ENCODE measurements around the gene PCED1B.

DNA sequence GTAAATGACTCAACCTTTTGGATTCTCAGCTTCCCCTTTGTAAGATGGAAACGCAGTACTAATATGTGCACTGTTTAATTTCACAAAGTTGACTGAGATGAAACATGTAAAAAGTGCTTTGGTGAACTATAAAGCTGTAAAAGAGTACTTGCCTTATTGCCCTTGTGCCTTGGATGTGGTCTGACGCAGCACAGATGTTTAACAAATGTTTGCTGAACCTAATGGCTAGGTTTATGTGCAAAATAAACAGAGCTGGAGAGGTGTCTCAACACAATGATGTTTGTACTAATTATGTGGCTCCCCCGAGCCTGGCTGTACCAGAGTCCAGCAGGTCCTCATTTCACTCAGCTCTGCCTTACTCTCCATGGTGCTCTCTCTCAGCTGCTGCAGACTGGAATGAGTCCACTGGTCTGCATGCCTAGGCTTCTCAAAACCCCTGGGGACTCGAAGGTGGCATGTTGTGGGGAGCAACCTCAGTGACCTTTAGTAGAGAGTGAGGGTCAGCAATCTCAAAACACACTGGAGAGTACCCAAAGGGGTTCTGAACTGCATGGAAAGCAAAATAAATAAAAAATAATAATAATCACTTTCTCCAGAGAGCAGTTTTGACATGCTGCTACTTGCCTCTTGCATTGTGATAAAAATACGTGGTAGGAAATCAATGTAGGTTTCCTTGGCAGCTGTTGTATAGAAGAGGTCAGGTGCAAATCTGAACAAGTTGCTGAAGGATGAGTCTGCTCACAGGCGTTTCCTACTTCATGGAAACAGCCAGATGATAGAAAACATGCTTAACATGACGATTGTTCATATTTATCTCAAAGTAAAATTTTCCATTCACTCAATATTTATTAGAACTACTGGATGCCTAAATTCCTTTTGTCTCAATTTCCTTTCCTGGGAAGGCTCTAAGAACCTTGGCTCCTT lies 8.9 kb downstream of the PCED1B start:
- TF ChIP-seq, protein P1, sequence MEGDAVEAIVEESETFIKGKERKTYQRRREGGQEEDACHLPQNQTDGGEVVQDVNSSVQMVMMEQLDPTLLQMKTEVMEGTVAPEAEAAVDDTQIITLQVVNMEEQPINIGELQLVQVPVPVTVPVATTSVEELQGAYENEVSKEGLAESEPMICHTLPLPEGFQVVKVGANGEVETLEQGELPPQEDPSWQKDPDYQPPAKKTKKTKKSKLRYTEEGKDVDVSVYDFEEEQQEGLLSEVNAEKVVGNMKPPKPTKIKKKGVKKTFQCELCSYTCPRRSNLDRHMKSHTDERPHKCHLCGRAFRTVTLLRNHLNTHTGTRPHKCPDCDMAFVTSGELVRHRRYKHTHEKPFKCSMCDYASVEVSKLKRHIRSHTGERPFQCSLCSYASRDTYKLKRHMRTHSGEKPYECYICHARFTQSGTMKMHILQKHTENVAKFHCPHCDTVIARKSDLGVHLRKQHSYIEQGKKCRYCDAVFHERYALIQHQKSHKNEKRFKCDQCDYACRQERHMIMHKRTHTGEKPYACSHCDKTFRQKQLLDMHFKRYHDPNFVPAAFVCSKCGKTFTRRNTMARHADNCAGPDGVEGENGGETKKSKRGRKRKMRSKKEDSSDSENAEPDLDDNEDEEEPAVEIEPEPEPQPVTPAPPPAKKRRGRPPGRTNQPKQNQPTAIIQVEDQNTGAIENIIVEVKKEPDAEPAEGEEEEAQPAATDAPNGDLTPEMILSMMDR (IDR thresholded peaks at IDR 0.05) = no peak
- TF ChIP-seq EZH2 (IDR thresholded peaks at IDR 0.05) = no peak

Measured in neural progenitor cell (in vitro differentiated cells).